ENCODE data around the gene NHERF2. TPM values are rescaled to one million over a fixed set of nuclear protein-coding genes. Genes with fewer than 3 reads are reported as not detected.

The NHERF2 gene
- total RNA-seq, 2 experiments from 2014 or later, result 1.1 to 1.4 TPM

DNA sequence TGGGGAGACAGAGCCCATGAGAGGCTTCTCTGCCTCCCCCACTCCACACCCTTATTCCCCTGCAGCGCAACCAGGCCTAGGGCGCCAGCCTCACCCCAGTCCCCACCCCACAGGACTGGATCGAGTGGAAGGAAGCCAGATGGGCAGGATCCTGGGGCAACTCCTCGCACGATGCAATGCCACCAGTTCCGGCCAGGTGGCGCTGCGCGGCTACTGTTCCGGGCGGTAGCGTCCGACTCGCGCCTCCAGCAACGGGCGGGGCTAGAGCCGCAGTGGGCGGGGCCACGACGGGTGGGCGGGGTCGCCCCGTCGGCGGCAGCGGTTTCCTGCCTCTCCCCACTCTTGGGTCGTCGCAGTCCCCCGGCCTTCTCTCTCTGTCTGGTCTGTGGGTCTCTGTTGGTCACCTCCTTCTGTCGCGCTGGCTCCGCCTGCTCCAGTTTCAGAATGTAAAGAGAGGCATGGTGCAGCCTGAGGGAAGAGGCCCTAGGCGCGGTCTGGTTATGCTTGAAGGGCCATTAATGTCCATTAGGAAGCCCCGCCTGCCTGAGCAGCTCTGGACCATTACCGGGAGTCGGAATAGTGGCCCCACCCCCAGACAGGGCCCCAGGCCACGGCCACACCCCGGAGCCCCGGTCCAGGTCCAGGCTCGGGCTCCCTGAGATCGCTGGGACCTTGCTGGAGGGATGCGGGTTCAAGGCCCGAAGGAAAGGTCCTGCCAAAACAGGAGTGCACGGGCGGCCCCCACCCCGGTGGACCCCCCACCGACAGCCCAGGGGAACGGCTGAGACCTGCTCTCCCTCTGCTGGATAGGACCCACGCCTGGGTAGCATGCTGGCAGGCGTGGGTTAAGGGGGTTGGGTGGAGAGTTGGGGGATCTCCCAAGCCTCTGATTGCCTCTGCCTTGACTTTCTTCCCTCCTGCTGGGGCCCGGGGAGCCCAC is 3.3 kb upstream of the NHERF2 start:
- ChIA-PET POLR2A (no interaction called here), CTCF (interaction anchor here (0.5 to 4.8 kb wide), 20 partner anchors 9 to 228 kb away, joined by 3 to 37 read pairs (median 4); partner anchors contain the start of genes ECI1, NTHL1, PKD1 and TRAF7)
- intact Hi-C loops (cut with micrococcal nuclease), result loop anchor here (1.0 kb wide), 2 partner anchors 117 to 130 kb away; no protein-coding TSS in a partner anchor
- Mint-ChIP-seq H3K27ac (no peak overlapping the region), H3K4me3 (peak overlapping the region; percentile 58), H3K4me1 (ENCODE audit: low read depth) (peaks cover 17% of the 10 kb centered on the region), H3K9me3 (no peaks in the 10 kb centered on the region), H3K27me3 (peaks cover 34% of the 10 kb centered on the region), H3K36me3 (no peaks in the 10 kb centered on the region)
- DNase-seq, result peak; percentile 96

DNA sequence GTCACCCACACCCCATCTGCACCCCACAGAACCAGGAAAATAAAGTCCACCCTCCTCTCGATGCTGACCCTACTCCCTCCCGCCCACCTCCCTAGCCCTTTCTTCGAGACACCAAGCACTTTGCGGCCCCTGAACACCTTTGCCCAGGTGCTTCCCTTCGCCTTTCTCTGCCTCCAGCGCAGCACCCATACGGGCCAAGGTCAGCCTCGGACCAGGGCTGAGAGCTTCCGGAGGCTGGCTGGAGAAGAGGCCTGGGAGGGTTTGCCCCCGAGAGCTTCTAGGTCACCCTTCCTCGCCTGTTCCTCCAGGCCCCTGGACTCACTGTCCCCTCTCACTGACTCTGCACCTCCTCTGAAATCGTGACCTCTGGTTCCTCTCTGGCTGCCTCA is 2.7 kb upstream of the NHERF2 start:
- Mint-ChIP-seq H3K4me3 (no peak overlapping the region), H3K4me1 (ENCODE audit: low read depth) (peaks cover 17% of the 10 kb centered on the region), H3K27ac (no peak overlapping the region), H3K27me3 (peaks cover 30% of the 10 kb centered on the region), H3K9me3 (no peaks in the 10 kb centered on the region), H3K36me3 (no peaks in the 10 kb centered on the region)
- CTCF ChIA-PET, result interaction anchor here (0.7 to 4.8 kb wide), 4 partner anchors 20 to 212 kb away, joined by 3 to 37 read pairs (median 4); no protein-coding TSS in a partner anchor
- intact Hi-C loops (cut with micrococcal nuclease), result no loop called here
- no peak for DNase-seq
- POLR2A ChIA-PET, result no interaction called here

DNA sequence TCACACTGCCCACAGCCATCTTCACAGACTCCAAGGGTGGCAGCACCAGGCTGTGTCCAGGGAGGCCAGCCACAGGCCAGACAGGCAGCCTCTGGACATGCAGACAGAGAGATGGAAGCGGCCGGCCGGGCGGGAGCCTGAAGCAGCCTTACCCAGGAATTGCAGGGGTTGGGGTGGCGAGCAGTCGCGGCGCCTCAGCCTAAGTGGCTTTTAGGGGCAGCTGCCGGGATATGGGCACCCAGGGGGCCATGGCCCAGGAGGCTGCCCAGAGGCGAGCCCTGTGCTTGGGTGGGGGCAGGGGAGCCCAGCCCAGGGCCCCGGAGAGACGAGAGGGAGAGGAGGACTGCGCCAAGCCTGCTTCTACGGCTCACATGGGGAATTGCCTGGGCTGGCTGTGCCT is 1.5 kb upstream of the NHERF2 start:
- Mint-ChIP-seq H3K27ac (no peak overlapping the region), H3K9me3 (no peaks in the 10 kb centered on the region), H3K4me1 (ENCODE audit: low read depth) (peaks cover 17% of the 10 kb centered on the region), H3K4me3 (no peak overlapping the region), H3K27me3 (peaks cover 25% of the 10 kb centered on the region), H3K36me3 (no peaks in the 10 kb centered on the region)
- intact Hi-C loops (cut with micrococcal nuclease), result no loop called here
- no peak for DNase-seq
- ChIA-PET CTCF (interaction anchor here (4.8 kb wide), 1 partner anchor 115 kb away, joined by 37 read pairs; no protein-coding TSS in a partner anchor), POLR2A (no interaction called here)

DNA sequence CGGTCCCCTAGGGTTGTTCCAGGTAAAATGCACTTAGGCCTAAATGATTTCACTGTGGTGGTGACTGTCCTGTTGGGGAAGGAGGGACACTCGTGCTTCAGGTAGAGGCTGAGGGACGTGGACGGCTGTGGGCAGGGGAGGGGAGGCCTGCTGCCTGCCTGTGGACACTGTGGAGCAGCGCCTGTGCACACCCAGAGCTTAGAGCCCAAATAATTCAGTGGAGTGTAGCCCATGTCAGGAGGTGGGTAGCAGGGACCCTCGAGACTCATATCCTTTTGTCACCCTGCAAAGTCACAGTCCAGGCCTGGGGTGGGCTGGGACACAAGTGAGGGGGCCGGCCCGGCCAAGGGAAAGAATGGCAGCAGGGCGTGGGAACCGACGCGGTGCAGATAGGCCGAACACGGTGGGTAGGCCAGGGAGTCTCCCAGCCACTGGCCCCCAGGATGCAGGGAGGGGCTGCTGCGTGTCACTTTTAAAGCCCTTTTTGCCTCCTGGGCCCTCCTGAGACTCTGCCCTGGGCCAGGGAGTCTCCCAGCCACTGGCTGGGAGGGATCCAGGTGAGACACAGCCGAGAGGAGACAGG is 733 bp upstream of the NHERF2 start:
- POLR2A ChIA-PET, result no interaction called here
- Mint-ChIP-seq H3K27me3 (peaks cover 21% of the 10 kb centered on the region), H3K36me3 (no peaks in the 10 kb centered on the region), H3K9me3 (no peaks in the 10 kb centered on the region), H3K4me1 (ENCODE audit: low read depth) (peaks cover 13% of the 10 kb centered on the region), H3K27ac (no peak overlapping the region), H3K4me3 (no peak overlapping the region)
- CTCF ChIA-PET, result interaction anchor here (1.6 to 4.8 kb wide), 3 partner anchors 114 to 127 kb away, joined by 5 to 37 read pairs (median 13); no protein-coding TSS in a partner anchor
- intact Hi-C loops (cut with micrococcal nuclease), result no loop called here
- DNase-seq, result no peak

DNA sequence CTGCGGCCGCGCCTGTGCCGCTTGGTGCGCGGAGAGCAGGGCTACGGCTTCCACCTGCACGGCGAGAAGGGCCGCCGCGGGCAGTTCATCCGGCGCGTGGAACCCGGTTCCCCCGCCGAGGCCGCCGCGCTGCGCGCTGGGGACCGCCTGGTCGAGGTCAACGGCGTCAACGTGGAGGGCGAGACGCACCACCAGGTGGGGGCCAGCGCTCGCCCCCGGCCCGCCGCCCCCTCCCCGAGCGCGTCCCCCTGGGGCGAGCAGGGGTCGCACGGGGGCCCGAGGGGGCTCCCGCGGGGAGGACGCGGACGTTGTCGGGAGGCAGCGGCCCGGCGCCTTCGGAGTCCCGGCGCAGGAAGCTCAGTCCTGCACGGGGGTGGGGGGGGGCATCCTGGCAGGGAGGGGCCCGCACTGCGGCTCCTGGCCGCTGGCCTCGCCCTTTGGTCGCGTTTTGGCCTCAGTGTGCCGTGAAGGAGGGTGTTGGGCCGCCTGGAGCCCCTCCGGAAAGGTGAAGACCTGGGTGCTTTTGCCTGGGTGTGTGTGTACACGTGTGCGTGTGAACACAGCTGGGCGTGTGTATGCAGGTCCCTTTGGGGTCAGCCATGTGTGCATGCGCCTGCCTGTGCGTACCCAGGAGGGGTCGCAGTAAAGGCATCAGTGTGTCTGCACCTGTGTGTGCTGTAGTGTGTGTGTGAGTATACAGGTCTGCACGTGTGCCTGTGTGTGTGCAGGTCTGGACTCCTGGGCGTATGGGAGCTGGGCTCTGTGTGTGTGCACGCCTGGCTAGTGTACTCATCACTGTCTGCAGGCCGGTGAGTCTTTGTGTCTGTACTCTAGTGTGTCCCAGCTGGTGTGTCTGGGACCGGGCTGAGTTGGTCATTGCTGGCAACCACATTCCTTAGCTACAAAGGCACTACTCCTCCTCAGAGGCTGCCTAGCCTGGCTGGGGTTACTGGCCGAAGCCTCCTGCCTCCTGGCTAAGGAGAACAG is 615 bp downstream of the NHERF2 start:
- H3K27ac Mint-ChIP-seq, result no peak overlapping the region

DNA sequence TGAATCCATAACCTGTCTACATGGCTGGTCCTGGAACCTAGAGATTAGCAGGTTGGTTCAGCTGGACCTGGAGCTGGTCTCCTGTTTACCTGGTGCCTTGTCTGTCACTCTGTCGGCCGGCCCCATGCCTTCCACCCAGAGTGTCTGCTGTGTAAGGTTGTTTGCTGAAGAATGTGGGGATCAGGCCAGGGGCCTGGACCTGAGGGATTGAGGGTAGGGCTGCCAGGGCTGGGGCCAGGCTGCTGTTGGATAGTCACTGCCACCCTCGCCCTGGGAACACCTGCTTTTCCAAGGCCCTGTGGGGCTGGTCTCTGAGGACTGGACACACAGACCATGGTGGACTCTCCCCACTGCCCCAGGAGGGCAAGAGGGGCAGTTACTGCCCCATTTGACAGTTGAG is 1.4 kb downstream of the NHERF2 start:
- DNase-seq, result no peak

More for the DNA sequence above, 615 bp downstream of the NHERF2 start:
- intact Hi-C loops (cut with micrococcal nuclease), result no loop called here
- H3K9me3 Mint-ChIP-seq, result no peaks in the 10 kb centered on the region
- peak overlapping the region; percentile 42 for H3K4me3 Mint-ChIP-seq
- peaks cover 13% of the 10 kb centered on the region for H3K4me1 Mint-ChIP-seq (ENCODE audit: low read depth)
- CTCF ChIA-PET, result interaction anchor here (1.0 to 2.2 kb wide), 4 partner anchors 8 to 125 kb away, joined by 3 to 13 read pairs (median 4); partner anchors contain the start of gene NPW
- H3K27me3 Mint-ChIP-seq, result peaks cover 13% of the 10 kb centered on the region
- no peaks in the 10 kb centered on the region for H3K36me3 Mint-ChIP-seq
- POLR2A ChIA-PET, result no interaction called here
- DNase-seq, result no peak

DNA sequence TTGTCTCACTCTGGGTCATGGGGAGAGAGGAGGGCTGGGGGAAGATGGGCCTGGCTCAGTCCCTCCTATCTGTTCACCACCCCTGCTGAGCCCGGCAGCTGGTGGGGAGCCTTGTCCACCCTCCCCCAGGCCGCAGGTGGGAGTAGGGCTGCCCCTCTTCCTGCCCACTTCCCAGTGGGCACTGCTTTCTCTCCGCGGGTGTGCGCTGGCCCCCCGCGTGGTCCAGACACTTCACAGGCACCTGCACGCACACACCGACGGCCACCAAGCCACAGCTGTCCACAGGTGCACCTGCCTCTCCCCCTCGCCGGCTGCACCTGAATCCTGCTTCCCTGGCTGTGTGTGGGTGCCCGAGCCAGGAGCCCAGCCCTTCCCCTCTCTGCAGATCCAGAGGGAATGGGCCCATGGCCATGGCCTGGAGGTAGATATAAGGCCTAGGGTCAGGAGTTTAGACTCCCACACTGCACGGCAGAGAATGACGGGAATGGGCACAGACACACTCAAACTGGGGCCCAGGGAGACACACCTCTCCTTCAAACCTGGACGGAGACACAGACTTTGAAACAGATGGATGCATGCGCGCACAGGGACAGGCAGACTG is 2.0 kb downstream of the NHERF2 start:
- no peaks in the 10 kb centered on the region for H3K36me3 Mint-ChIP-seq
- intact Hi-C loops (cut with micrococcal nuclease), result no loop called here
- CTCF ChIA-PET, result interaction anchor here (1.0 to 2.2 kb wide), 2 partner anchors 9 to 112 kb away, joined by 3 to 13 read pairs; partner anchors contain the start of gene NPW
- no peak overlapping the region for H3K27ac Mint-ChIP-seq
- peaks cover 6% of the 10 kb centered on the region for H3K4me1 Mint-ChIP-seq (ENCODE audit: low read depth)
- H3K9me3 Mint-ChIP-seq, result no peaks in the 10 kb centered on the region
- POLR2A ChIA-PET, result no interaction called here
- peaks cover 6% of the 10 kb centered on the region for H3K27me3 Mint-ChIP-seq
- no peak overlapping the region for H3K4me3 Mint-ChIP-seq
- no peak for DNase-seq

More for the DNA sequence above, 1.4 kb downstream of the NHERF2 start:
- H3K4me1 Mint-ChIP-seq (ENCODE audit: low read depth), result peaks cover 8% of the 10 kb centered on the region
- POLR2A ChIA-PET, result no interaction called here
- intact Hi-C loops (cut with micrococcal nuclease), result no loop called here
- H3K27me3 Mint-ChIP-seq, result peaks cover 6% of the 10 kb centered on the region
- H3K27ac Mint-ChIP-seq, result no peak overlapping the region
- H3K36me3 Mint-ChIP-seq, result no peaks in the 10 kb centered on the region
- no peak overlapping the region for H3K4me3 Mint-ChIP-seq
- CTCF ChIA-PET, result interaction anchor here (1.0 to 2.2 kb wide), 3 partner anchors 9 to 112 kb away, joined by 3 to 13 read pairs (median 4); partner anchors contain the start of gene NPW
- H3K9me3 Mint-ChIP-seq, result no peaks in the 10 kb centered on the region

DNA sequence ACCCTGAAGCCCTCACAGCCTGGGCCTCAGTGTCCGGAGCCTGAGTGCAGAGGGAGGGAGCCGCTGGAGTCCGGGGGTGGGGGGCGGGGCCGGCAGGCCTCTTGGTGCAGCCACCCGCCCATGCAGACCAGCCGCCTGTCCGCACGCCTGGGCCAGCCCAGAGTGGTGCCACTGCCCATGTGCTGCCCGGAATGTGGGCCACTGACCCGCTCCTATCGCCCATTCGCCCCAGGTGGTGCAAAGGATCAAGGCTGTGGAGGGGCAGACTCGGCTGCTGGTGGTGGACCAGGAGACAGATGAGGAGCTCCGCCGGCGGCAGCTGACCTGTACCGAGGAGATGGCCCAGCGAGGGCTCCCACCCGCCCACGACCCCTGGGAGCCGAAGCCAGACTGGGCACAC is 2.6 kb downstream of the NHERF2 start:
- peaks cover 6% of the 10 kb centered on the region for H3K27me3 Mint-ChIP-seq
- H3K27ac Mint-ChIP-seq, result no peak overlapping the region
- no peak for DNase-seq
- ChIA-PET CTCF (no interaction called here), POLR2A (no interaction called here)
- intact Hi-C loops (cut with micrococcal nuclease), result no loop called here
- H3K36me3 Mint-ChIP-seq, result no peaks in the 10 kb centered on the region
- peaks cover 5% of the 10 kb centered on the region for H3K4me1 Mint-ChIP-seq (ENCODE audit: low read depth)
- no peaks in the 10 kb centered on the region for H3K9me3 Mint-ChIP-seq
- H3K4me3 Mint-ChIP-seq, result no peak overlapping the region

DNA sequence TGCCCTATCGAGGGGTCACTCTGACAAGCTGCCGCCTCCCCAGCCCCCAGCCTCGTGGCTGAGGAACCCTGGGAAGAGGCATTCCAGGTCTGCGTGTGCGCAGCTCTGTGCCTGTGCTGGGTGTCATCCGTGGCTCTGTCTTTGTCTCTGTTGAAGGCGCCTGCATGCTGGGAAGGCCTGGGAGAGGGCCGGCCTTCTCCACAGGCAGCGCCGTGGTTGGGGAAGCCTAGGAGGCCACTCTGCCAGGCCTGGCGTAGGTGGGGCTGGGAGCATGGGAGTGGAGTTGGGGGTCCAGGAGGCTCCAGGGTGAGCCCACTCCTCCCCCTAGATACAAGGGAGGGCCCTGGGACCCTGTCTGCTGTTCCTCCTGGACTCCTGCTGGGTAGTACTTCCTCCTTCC is 3.3 kb downstream of the NHERF2 start:
- no peak for DNase-seq
- CTCF ChIA-PET, result no interaction called here
- peaks cover 4% of the 10 kb centered on the region for H3K4me1 Mint-ChIP-seq (ENCODE audit: low read depth)
- H3K9me3 Mint-ChIP-seq, result no peaks in the 10 kb centered on the region
- H3K36me3 Mint-ChIP-seq, result no peaks in the 10 kb centered on the region
- intact Hi-C loops (cut with micrococcal nuclease), result no loop called here
- no peak overlapping the region for H3K27ac Mint-ChIP-seq
- H3K27me3 Mint-ChIP-seq, result peaks cover 6% of the 10 kb centered on the region
- no peak overlapping the region for H3K4me3 Mint-ChIP-seq
- POLR2A ChIA-PET, result no interaction called here

DNA sequence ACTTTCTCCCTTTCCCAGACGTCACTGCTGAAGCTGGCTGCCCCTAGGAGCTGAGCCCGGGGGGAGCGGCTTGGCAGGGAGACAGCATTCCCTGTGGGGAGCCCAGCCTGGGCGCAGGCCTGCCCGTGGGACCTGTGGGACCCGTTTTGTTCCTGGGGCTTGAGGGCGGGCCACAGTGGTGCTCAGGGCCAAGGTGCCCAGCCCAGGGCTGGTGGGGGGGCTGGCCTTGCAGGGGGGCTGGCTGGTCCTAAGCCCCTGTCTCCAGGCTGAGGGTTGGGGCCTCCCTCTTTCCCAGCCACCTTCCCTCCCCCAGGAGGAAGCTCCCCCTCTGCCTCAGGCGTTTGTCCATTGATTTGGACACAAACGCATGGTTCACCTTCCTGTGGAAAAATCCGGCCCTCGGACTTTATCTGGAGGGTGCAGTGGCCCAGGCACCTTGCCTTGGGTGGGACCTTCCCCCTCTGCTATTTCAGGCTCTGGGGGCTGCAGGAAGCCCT is 4.4 kb downstream of the NHERF2 start:
- no peak for DNase-seq
- H3K4me1 Mint-ChIP-seq (ENCODE audit: low read depth), result peaks cover 4% of the 10 kb centered on the region
- H3K27me3 Mint-ChIP-seq, result peaks cover 4% of the 10 kb centered on the region
- POLR2A ChIA-PET, result no interaction called here
- CTCF ChIA-PET, result no interaction called here
- H3K9me3 Mint-ChIP-seq, result no peaks in the 10 kb centered on the region
- no peaks in the 10 kb centered on the region for H3K36me3 Mint-ChIP-seq
- no peak overlapping the region for H3K27ac Mint-ChIP-seq
- no peak overlapping the region for H3K4me3 Mint-ChIP-seq
- intact Hi-C loops (cut with micrococcal nuclease), result no loop called here
